HG03521 (cell line): ENCODE measurements around the gene DRICH1.
"Not testable (repeated sequence)": the region's sequence is repeated elsewhere in the genome, so short reads cannot be mapped to it uniquely, and the experiment has no call there.

ENCODE experiments used
- ATAC-seq: cut with Tn5 transposase; IDR thresholded peaks from one replicate; pipeline ENCODE4 v1.9.1; 2021; ENCODE audit warnings: mild to moderate bottlenecking, moderate library complexity; ENCODE audit not compliant: unreplicated experiment

Gene DRICH1

DNA sequence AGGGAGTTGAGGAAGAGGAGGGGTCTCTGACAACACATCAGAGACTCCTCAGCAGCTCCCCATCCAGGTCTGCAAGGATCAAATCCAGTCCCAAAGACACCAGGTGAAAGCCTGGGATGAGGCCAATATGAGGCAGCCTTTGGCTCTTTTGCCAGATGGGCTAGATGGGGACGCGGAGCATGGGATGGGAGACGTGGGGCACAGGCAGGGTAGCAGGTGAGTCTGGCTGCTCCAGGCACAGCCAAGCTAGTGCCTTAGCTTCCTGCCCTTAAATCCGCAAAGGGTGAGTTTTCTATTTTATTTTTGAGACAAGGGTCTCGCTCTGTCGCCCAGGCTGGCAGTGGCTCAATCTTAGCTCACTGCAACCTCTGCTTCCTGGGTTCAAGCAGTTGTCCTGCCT is 19.6 kb upstream of the DRICH1 start:
- ATAC-seq = no peak

DNA sequence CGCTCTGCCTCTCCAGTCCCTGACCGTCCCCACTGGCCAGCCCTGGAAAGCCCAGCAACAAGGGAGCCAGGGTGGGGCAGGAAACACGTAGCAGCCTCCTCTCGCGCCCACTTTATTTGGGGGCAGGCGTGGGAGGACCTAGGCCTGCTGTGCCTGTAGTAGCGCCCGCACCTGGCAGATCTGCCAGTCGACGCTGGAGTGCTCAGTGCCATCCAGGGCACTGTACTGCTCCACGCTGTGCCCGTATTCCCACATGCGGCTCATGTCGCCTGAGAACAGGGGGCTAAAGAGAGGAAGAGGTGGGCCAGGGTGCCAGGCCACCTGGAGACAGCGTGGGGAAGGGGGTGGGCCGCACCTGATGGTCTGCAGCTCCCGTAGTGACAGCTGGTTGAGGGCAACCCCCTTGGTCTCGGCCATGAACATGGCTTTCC is 17.0 kb upstream of the DRICH1 start:
- no peak for ATAC-seq

DNA sequence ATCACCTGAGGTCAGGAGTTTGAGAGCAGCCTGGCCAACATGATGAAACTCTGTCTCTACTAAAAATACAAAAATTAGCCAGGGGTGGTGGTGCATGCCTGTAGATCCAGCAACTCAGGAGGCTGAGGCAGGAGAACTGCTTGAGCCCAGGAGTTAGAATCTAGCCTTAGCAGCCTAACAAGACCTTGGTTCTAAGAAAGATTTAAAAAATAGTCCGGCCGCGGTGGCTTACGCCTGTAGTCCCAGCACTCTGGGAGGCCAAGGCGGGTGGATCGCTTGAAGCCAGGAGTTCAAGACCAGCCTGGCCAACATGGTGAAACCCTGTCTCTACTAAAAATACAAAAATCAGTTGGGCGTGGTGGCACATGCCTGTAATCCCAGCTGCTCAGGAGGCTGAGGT is 14.4 kb upstream of the DRICH1 start:
- ATAC-seq = not testable (repeated sequence)

DNA sequence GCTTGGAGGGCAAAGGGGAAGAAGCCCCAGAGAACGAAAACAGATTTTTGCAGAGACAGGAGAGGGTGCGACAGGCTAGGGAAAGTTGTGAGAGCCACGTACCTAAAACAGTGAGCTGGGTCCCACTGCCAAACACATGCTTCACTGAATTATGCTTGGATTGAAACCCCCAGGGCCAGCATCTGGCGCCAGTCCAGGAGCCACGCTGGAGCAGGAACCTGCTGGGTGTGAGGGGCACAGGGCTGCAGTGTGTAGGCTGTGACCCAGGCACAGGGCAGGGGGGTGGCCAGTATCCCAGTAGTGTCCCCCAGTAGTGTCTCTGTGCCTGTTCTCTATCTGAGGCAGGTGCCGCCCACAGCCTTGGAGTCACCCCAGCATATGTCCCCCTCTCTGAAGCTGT is 8.1 kb upstream of the DRICH1 start:
- not testable (repeated sequence) for ATAC-seq

DNA sequence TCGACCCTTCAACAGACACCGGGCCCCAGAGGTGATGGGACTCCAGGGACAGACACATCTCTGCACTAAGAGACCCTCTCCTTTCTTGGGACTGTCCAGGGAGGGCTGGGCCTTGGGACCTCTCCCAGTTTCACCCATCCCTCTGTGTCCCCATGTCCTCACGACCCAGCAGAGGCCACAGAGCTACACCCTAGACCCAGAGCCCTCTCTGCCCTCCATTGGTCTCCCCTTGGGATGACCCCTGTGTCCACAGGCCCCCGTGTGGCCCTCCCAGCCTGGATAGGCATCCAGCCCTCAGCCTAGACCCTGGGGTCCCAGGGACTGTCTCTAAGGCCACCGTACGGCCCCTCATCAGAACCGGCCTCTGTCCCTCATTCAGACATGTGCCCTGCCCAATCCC is 7.5 kb upstream of the DRICH1 start:
- ATAC-seq = no peak

DNA sequence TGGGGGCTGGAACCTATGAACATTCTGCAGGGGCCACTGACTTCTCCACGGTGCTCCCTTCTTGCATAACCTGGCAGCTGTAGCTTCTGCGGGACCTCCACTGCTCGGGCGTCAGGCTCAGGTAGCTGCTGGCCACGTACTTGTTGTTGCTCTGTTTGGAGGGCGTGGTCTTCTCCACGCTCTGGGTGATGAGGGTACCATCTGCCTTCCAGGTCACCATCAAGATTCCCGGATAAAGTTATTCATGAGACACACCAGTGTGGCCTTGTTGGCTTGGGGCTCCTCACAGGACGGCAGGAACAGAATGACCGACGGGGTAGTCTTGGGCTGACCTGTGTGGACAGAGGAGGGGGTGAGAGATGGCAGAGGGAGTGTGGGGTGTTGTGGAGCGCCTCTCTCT is 6.5 kb upstream of the DRICH1 start:
- ATAC-seq = no peak

DNA sequence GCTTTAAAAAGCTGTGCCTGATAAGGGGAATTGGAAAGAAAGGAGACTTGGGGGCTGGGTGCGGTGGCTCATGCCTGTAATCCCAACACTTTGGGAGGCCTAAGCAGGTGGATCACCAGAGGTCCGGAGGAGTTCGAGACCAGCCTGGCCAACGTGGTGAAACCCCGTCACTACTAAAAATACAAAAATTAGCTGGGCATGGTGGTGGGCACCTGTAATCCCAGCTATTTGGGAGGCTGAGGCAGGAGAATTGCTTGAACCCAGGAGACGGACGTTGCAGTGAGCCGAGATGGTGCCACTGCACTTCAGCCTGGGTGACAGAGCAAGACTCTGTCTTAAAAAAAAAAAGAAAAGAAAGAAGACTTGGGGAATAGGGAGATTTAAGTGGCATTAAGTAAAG is 3.2 kb upstream of the DRICH1 start:
- ATAC-seq = not testable (repeated sequence)

DNA sequence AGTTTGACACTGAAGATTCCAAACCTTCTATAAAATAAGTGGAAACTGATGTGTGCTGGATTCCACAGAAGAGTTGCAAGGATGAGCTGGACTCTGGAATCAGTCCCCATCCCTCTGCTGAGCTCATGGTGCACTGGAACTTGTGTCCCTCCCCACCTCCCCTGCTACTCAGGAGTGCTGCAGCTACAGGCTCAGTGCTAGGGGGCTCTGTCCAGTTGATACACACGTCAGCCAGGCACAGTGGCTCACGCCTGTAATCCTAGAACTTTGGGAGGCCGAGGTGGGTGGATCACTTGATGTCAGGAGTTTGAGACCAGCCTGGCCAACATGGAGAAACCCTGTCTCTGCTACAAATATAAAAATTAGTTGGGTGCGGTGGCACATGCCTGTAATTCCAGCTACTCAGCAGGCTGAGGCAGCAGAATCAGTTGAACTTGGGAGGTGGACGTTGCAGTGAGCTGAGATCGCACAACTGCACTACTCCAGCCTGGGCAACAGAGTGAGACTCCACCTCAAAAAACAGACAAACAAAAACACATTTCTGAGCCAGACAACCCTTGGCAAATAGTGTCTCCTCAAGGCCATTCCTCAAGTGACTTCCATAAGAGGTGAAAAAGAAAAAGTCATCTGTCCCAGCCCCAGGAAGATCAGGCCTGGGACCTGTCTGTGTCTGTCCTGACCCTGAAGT is 3.9 kb downstream of the DRICH1 start:
- ATAC-seq = not testable (repeated sequence)

DNA sequence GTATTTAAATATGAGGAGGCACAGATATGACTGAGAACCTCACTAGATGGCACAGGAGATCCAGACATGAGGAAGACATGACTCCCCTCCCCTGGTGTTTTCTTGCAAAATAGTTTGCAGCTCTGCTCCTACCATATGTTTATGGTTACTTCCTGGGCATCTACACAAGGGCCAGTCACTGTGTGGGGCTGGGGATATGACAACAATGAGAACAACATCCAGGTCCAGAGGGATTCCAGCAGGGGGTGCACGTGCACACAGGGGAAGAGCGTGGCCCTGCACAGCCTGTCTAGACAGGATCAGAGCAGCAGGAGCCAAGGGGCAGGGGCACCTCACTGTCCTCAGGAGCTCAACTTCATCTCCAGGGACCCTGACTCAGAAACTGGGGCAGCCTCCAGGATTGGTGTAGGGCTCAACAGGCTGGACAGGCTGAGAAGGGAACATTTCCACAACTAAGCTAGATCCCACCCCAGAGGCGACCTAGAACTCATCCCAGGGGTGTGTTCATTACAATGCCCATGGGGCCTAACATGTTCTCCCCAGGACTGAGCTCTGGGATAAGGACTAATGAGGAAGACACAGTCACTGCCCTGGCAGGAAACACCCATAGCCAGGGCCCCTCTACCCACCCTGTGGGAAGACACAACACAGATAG is 4.6 kb downstream of the DRICH1 start:
- ATAC-seq = not testable (repeated sequence)

DNA sequence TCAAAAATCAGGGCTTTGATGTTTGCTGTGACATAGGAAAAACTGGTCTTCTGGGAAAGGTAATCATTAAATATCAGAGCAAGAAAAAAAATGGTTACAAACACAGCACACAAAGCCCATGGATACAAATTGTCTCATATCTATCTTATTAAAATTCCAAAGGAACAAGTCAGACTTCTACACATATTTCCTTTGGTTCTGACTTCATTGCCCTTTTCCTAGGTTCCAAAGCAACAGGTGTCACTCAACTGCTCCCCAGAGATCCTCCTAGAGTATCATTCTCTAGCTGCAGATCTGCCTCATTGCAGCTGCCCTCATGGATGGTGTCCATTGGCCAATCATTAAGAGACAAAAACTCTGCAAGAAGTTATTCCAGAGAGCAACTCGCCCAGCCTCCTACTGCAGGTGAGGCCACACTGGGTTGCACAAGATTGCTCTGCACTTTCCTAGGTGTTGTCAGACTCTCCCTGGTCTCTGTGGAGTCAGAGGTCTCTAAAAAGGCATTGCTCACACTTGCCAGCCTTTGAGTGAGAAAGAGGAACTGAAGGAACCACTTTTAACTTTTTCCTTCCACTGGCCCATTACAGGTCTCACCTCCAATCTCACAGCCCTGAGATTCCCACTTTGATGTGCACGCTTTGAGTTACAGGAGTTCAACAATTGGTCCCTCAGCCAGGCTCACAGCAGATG is 5.7 kb downstream of the DRICH1 start:
- no peak for ATAC-seq

DNA sequence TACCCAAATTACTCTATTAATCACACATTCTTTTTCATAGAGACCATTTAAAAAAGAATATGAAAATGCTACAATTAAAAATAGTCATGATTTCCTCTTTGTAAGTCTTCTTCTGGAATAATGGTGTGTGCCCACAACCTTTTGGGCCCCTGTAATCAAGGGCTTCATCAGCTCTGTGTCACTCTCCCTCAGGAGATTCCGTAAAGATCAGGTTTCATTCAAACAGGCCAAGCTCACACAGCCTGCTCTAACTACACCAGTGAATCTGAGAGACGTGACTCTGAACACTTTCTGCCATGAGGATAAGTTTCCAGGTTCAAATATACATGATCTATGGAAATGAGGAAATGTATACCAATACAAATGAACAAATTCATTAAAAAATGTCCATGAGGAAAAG is 9.5 kb downstream of the DRICH1 start:
- no peak for ATAC-seq

DNA sequence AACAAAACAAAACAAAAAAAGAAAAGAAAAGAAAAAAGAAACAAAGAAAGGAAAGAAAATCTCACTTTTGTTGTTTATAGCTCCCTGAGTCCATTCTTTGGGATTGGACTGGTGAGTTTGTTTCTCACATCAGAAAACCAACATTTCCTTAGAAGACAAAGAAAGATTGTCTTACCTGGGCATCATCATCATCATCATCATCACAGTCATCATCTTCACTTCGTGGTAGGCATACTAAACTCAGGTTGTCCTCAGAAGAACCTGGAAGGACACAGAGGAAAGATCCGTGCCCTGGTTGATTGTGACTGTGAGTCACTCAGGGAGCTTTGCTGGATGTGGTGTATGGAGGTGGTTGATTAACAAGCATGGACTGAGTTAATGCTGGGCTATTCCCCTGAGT is 10.2 kb downstream of the DRICH1 start:
- ATAC-seq = not testable (repeated sequence)

DNA sequence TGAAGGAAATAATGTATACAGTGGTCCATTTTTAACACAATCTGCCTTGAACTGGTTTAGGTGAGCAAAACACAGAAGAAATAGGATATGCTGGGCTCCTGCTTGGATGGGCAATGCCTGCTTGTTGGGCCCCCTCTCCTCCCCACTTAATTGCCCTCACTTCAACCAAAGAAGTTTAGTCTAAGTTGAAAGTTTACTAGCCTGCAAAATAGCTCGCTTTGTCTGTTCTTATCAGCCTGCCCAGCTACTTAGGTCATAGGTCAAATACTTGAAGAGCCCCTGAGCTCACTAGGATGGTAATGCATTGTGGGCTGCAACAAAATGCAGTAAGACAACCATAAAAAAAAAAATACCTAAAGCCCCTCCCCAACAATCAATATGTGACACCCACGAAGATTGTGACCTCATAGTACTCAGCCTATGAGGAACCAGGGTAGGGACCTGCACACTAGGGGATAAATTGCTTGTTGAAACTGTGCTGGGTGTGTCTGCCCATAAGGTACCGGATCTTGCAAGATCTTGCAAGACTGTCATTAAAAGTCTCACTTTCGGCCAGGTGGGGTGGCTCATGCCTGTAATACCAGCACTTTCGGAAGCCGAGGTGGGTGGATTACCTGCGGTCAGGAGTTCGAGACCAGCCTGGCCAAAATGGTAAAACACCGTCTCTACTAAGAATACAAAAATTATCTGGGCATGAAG is 10.9 kb downstream of the DRICH1 start:
- no peak for ATAC-seq

DNA sequence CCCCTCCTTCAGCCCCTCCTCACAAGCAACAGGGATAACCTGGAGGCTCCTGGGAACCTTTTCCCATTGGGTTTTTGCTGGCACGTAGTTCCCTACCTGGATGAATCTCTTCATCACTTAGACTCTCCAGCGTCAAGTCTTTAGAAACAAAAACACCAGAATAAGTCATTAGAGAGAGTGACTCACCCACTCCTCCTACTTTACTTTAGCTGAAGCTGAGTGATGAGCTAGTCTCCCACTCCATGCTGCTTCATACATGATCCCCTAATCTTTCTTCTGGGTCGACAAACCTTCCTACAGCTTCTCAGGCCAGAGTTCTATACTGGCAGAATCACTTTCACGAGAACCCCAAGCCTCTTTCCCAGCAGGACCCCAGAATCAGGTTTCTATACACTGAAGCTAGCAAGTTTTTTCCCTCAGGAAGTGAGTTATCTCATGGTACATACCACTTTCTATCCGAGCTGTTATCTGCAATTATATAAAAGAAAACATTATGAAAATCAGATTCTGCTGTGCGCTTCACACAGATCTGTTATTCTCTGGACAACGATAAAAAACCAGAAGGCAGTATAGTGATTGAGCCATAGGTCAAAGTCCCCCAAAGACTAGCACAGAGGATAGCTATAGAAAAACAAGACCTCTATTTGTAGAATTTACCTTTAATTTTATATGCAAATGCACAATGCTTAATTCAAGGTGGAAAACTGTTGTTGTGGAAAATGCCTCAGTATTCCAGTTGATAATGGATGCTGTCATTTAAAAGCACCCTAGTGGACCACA is 18.7 kb downstream of the DRICH1 start:
- ATAC-seq = no peak

DNA sequence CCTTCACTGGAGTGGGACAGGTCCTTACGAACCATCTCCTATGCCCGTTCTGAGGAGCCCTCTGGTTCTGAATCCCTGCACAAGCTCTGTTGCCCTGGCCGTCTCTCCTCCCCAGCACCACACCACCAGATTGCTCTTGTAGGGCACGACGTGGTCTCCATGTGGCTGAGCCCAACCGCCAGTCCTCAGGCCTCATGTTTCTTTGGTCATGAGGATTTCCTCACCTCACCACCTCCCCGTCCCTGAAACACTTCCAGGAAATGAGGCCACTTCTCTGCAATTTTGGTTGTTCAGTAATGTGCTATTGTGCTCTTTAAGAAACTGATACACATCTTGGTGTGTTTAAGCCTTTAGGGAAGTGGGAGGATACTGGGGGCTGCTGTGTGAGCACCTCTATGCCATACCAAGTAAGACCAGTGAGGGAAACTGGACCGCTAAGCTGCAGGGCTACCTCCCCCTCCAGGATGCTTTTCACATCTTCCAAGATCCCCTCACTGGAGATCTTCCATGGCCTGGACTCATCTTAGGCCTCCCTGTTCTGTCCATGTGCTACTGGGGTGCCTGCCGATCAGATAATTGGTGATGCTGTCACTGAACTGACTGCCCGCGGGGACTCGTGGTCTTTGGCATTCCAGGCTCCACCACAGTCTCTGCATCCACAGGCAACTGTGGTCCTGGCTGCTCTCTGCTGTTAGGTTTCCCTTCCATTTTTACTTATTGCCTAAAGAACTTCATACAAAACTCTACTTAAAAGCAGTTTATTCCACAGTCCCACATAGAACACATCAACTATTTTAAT is 21.9 kb downstream of the DRICH1 start:
- no peak for ATAC-seq

DNA sequence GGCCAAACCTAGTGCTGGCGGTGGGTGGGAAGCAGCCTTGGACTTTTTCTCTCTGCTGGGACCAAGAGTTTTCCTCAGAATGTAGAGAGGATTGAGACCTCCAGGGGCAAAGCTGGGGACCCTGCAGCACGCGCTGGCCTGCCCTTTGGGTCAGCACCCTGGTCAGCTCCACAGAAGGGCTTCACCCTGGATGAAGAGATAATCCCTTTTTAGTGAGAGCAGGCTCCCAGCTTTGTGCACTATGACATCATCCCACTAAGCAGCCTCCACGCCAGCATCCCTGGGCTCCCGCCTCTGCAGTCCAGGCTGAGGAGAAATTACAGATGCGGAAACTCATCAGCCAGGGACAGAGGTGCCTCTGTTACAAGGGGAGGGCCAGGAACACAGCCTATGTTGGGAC is 23.5 kb downstream of the DRICH1 start:
- no peak for ATAC-seq

DNA sequence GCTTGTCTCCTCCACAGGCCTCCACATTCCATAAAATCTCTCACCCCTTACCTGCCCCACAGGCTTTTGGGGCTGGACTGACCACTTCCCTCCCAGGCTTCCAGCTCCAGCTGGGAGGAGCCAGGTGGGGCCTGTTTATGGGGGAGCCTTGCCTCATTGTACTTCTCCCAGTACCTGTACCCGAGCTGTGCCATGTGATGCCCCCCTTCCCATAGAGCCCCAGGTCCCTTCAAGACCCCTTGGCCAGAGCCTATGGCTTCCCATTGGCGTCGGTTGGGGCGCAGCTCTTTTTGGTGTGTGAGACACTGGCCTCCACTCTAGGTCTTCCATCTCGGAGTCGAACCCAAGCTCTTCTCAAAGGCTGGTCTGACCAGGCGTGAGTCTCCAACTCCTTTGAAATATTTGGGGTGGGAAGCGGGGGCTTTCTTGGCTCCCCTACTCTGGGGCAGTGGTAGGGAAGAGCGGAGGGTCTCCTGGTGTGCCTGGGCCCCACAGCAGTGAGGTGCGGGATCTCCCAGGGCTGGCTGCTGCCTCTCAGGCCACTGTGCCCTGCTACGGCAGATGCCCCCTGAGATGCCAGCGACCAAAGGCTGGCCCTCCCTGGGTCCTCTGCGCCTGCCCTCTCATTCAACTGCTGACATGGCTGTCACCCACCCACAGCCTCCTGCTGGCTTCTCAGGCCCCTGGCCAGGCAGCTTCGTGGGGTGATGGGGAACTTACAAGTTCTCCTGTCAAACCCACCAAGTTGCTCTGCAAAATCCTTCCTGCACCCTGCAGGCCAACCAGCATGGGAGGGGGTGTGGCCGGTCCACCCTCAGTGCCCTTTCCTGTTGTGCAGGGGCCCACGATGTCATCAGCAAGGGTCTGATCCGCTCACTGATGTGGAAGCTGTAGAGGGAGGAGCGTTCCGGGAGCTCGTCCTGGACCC is 25.7 kb downstream of the DRICH1 start:
- ATAC-seq = no peak

DNA sequence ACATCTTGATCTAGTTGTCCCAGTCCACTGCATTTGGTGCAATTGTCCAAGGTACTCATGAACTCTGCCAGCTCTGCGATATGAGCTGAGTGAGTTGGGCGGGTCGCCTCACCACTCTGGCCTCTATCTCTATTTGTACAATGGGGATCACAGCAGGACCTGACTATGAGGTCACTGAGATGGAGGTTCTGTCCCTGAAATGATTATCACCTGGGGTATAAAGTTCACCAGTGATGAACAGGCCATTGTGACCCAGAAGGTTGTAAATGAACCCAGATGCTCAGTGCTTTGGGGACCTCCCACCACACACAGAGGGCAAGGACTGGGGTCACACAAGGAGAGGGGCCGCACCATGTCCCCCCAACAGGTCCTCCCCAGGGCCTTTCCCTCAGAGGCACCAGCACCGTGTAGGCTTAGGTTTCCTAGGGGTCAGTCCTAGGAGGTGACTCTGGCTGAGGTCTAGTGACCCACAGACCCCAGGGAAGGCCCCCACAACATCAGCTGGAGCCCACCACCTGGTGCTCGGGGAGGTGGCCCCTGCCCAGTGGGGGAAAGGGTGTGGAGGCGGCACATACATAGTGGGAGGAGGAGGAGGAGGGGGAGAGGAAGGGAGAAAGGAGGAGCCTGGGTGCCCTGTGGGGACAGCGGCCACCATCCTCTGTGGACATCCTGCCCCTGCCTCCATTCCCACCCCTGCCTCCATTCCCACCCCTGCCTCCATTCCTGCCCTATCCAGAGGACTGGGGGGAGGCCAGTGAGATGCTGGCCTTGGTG is 27.0 kb downstream of the DRICH1 start:
- no peak for ATAC-seq
